Activated naive CD8-positive, alpha-beta T cell (primary cell): ENCODE measurements around the gene SEBOX.
A peak's percentile ranks its signal among the peaks of the same experiment; 100 is the strongest.

ENCODE experiments used
- H3K27ac Mint-ChIP-seq: one replicate; pipeline ENCODE4 v1.8.0; 2021; ENCODE audit warnings: mixed read lengths
- H3K27me3 Mint-ChIP-seq: one replicate; pipeline ENCODE4 v1.8.0; 2021; ENCODE audit warnings: mixed read lengths
- H3K36me3 Mint-ChIP-seq: one replicate; pipeline ENCODE4 v1.8.0; 2021; ENCODE audit warnings: mixed read lengths
- H3K4me1 Mint-ChIP-seq: one replicate; pipeline ENCODE4 v1.8.0; 2021; ENCODE audit warnings: low read depth, mixed read lengths
- H3K4me3 Mint-ChIP-seq: one replicate; pipeline ENCODE4 v1.8.0; 2021; ENCODE audit warnings: mild to moderate bottlenecking, mixed read lengths
- H3K9me3 Mint-ChIP-seq: one replicate; pipeline ENCODE4 v1.8.0; 2021; ENCODE audit warnings: low read depth, mixed read lengths

SEBOX gene

DNA sequence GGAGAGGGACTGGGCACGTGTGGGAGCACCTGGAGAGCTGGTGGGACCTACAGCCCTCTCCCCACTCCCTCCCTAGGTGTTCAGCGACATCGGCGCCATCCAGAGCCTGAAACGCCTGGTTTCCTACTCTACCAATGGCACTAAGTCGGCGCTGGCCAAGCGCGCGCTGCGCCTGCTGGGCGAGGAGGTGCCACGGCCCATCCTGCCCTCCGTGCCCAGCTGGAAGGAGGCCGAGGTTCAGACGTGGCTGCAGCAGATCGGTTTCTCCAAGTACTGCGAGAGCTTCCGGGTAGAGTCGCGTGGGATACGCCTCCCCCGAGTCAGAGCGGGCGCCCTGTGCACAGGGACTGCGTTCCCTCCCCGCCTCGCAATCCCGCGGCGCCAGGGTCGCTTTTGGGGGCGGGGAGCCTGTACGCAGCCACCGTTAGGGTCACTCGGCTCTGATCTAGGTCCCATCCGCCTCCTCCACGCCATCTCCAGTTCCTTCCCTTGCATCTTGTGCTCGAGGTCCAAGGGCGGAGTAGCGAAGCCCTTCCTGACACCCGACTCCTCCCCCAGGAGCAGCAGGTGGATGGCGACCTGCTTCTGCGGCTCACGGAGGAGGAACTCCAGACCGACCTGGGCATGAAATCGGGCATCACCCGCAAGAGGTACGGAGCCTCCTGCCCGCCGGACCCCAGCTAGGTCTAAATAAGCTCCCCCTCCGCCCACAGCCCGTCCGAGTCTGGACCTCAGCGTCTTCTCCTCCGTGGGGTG is 19.5 kb upstream of the SEBOX start:
- Mint-ChIP-seq H3K27ac (peak overlapping the region; percentile 66), H3K27me3 (no peaks in the 10 kb centered on the region), H3K36me3 (peaks cover 3% of the 10 kb centered on the region), H3K4me3 (peak overlapping the region; percentile 92), H3K4me1 (peaks cover 24% of the 10 kb centered on the region), H3K9me3 (no peaks in the 10 kb centered on the region)

DNA sequence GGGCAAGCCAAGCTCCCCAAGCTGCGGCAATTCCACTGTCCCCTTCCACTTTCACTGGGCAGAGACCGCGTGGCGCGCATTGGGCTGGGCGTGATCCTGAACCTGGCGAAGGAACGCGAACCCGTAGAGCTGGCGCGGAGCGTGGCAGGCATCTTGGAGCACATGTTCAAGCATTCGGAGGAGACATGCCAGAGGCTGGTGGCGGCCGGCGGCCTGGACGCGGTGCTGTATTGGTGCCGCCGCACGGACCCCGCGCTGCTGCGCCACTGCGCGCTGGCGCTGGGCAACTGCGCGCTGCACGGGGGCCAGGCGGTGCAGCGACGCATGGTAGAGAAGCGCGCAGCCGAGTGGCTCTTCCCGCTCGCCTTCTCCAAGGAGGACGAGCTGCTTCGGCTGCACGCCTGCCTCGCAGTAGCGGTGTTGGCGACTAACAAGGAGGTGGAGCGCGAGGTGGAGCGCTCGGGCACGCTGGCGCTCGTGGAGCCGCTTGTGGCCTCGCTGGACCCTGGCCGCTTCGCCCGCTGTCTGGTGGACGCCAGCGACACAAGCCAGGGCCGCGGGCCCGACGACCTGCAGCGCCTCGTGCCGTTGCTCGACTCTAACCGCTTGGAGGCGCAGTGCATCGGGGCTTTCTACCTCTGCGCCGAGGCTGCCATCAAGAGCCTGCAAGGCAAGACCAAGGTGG is 16.3 kb upstream of the SEBOX start:
- Mint-ChIP-seq H3K36me3 (peaks cover 3% of the 10 kb centered on the region), H3K4me1 (peaks cover 21% of the 10 kb centered on the region), H3K9me3 (no peaks in the 10 kb centered on the region), H3K4me3 (peak overlapping the region; percentile 52), H3K27ac (peak overlapping the region; percentile 16), H3K27me3 (no peaks in the 10 kb centered on the region)

DNA sequence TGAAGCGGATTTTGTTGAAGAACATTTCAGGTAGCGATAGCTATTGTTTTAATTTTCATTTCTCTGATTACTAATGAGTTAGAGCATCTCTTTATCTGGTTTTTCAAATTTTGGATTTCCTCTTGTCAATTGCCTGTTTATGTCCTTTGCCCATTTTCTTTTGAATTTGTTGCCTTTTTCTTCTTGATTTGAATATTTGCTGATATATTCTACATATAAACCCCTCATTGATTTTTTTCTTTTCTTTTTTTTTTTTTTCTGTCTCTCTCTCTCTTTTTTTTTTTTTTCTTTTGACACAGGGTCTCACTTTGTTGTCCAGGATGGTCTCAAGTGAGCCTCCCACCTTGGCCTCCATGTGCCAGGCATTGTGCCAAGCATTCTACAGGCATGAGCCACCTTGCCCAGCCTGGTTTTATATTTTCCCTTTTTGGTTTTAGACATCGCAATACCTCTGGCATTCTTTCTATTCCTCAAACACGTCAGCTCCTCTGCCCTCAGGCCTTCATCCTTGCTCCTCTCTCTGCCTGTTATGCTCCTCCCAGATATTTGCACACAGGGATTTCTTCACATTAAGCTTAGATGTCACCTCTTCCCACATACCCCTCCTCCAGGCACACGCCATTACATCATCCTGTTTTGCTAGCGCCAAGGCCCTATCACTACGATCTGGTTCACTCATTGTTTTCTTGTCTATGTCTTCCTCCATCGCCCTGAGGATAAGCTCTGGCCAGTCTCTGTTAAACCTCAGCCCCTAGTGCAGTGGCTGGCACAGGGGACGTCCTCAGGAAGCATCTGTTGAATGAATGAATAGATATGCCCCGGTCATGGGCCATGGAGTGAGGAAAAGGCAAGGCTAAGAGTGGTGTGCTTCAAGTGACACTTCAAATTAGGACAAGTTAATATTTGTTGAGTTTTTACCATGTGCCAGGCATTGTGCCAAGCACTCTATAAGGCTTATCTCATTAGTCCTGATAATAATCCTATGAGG is 15.1 kb upstream of the SEBOX start:
- H3K4me3 Mint-ChIP-seq = no peak overlapping the region
- no peaks in the 10 kb centered on the region for H3K9me3 Mint-ChIP-seq
- peaks cover 3% of the 10 kb centered on the region for H3K36me3 Mint-ChIP-seq
- peaks cover 18% of the 10 kb centered on the region for H3K4me1 Mint-ChIP-seq
- H3K27me3 Mint-ChIP-seq = no peaks in the 10 kb centered on the region
- H3K27ac Mint-ChIP-seq = no peak overlapping the region

DNA sequence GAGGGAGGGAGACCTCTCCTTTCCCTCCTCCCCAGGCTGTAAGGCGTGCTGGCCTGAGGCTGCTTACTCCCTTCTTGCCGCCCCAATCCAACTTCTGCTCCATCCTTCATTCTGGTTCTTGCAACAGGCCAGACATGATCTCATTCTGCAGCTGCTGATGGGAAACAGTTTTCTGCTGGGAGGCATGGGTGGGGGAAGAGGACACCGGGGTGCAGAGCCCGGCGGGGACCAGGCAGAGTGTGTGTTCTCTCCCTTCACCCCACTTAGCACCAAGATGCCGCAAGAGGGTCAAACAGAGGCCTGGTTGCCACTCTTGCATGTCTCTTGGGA is 7.9 kb upstream of the SEBOX start:
- Mint-ChIP-seq H3K4me3 (peak overlapping the region; percentile 88), H3K27me3 (no peaks in the 10 kb centered on the region), H3K4me1 (peaks cover 23% of the 10 kb centered on the region), H3K36me3 (peaks cover 7% of the 10 kb centered on the region), H3K9me3 (no peaks in the 10 kb centered on the region), H3K27ac (peak overlapping the region; percentile 64)

DNA sequence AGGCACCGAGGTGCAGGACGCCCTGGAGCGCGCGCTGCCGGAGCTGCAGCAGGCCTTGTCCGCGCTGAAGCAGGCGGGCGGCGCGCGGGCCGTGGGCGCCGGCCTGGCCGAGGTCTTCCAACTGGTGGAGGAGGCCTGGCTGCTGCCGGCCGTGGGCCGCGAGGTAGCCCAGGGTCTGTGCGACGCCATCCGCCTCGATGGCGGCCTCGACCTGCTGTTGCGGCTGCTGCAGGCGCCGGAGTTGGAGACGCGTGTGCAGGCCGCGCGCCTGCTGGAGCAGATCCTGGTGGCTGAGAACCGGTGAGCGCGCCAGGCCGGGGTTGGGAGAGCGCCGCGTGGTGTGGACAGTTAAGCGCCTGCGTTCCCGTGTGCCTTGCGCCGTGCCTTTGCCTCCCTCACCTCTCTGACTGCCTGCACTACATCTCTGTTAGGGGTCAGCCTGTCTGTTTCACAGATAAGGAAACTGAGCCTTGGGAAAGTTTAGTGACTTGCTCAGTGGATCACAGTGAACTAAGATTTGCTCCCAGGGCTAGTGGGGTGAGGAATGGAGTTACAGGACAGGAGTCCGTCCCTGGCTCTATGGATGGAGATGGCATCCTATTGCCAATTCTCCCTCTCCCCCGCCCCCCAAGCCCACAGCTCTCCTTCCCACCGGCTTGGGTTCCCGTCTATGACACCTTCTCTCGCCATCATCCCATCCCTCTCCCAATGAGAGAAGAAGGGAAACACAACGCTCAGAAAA is 7.4 kb upstream of the SEBOX start:
- H3K4me3 Mint-ChIP-seq = peak overlapping the region; percentile 88
- H3K27ac Mint-ChIP-seq = peak overlapping the region; percentile 64
- H3K27me3 Mint-ChIP-seq = no peaks in the 10 kb centered on the region
- peaks cover 7% of the 10 kb centered on the region for H3K36me3 Mint-ChIP-seq
- H3K4me1 Mint-ChIP-seq = peaks cover 23% of the 10 kb centered on the region
- H3K9me3 Mint-ChIP-seq = no peaks in the 10 kb centered on the region

DNA sequence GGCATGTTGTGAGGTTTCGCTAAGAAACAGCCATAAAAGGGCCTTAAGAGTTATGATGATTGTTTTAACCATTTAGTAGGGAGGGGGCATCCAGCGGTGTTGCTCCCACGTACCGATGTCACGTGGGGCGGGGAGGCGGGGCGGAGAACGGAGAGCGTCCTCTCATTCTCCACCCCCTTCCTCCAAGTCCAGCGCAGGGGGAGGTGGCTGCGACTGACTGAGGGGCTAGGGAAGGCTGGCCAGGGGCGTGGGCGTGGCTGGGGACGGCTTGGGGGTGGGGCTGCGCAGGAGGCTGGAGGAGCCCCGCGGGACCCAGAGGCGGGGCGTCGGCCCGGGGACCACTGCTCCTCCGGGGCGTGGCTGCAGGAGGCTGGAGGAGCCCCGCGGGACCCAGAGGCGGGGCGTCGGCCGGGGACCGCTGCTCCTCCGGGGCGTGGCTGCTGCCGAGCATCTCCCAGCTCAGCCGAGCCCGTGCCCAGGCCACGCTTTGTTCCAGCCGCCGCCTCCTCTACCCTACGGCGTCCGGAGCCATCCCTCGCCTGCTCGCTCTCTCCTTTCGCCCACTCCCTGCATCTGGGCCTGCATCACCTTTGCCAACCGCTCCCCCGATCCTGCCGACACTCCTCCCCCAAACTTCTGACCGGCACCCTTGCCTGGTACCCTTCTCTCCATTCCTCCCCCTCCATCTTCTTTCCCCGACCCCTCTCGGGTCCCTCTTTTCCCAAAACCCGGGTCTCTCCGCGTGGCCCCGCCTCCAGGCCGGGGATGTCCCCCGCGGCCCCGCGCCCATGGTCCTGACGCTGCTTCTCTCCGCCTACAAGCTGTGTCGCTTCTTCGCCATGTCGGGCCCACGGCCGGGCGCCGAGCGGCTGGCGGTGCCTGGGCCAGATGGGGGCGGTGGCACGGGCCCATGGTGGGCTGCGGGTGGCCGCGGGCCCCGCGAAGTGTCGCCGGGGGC is 6.5 kb upstream of the SEBOX start, which contains the start of gene SARM1:
Gene SARM1 (plus strand): TSS at position 450 of the 958 bp plus-strand sequence. CDS start 339 bp downstream, at position 789.
- Mint-ChIP-seq H3K4me1 (peaks cover 23% of the 10 kb centered on the region), H3K36me3 (peaks cover 7% of the 10 kb centered on the region), H3K4me3 (peak within 1 kb of the TSS; percentile 95), H3K27ac (peak within 1 kb of the TSS; percentile 92), H3K9me3 (no peaks in the 10 kb centered on the region), H3K27me3 (no peaks in the 10 kb centered on the region)

DNA sequence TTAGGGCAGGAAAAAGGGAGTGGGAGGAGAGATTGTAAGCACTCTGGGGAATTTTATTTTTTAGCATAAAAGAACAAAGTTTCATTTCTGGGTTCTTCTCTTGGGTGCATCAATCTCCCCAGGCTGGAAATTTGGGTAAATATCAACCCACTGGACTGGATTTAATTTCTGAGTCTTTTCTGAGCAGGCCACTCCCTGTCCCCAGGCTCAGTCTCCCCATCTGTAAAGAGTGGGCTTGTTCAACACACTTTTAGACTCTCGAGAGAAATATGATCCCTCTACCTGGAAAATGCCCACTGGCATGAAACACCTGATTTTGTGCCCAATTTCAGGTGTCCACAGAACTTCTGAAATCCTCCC is 5.7 kb upstream of the SEBOX start:
- Mint-ChIP-seq H3K36me3 (peaks cover 7% of the 10 kb centered on the region), H3K27me3 (no peaks in the 10 kb centered on the region), H3K9me3 (no peaks in the 10 kb centered on the region), H3K4me1 (peaks cover 23% of the 10 kb centered on the region), H3K27ac (no peak overlapping the region), H3K4me3 (peak overlapping the region; percentile 95)

DNA sequence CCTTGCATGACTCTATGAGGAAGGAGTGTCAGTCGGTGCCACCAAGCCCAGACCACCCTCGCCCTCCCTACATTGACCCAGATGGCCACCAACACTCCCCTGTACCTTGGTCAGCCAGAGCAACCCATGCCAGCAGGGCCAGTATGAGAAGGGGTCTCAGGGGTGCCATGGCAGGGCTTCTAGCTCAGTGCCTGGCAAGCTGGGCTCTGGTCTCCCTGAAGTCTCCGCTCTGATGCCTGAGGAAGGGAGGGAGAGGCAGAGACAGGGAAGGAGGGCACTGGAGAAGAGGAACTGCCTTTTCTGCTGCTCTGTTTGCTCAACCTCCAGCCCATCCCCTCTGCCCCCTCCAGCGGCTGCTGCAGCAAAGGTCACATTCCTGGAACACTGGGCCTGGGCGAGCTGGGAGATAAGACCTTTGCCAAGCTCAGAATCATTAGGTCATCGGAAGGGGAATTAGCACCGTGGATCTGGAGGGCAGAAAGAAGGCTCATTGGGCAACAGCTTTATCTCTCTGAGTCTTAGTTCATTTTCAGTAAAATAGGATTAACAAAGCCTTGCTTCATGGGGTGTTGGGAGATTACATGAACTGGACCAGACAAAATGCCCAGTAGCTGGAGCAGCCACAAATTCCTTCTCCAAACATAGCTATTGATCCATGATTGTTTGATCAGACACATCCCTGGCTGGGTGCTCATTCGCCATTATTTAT is 5.2 kb upstream of the SEBOX start, which contains the start of gene VTN:
Gene VTN (minus strand): TSS at position 273 of the 709 bp plus-strand sequence. CDS start 104 bp downstream, at position 169.
- Mint-ChIP-seq H3K27me3 (no peaks in the 10 kb centered on the region), H3K27ac (peak within 1 kb of the TSS; percentile 92), H3K9me3 (no peaks in the 10 kb centered on the region), H3K4me3 (peak within 1 kb of the TSS; percentile 95), H3K4me1 (peaks cover 23% of the 10 kb centered on the region), H3K36me3 (peaks cover 7% of the 10 kb centered on the region)

DNA sequence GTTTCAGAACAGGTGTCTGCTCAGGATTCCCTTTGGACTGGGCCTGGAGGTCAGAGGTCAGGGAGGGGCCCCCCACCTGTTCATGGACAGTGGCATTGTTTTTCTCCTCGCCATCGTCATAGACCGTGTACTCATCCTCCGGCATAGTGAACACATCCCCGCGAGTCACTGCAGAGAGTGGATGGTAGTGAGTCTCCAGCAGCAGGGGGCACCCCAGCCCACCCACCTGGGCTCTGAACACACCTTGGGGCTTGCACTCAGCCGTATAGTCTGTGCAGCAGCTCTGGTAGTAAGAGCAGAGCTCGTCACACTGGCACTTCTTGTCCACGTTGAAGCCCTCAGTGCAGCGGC is 4.7 kb upstream of the SEBOX start:
- Mint-ChIP-seq H3K9me3 (no peaks in the 10 kb centered on the region), H3K4me3 (peak overlapping the region; percentile 13), H3K4me1 (peaks cover 21% of the 10 kb centered on the region), H3K27ac (no peak overlapping the region), H3K36me3 (peaks cover 5% of the 10 kb centered on the region), H3K27me3 (no peaks in the 10 kb centered on the region)

DNA sequence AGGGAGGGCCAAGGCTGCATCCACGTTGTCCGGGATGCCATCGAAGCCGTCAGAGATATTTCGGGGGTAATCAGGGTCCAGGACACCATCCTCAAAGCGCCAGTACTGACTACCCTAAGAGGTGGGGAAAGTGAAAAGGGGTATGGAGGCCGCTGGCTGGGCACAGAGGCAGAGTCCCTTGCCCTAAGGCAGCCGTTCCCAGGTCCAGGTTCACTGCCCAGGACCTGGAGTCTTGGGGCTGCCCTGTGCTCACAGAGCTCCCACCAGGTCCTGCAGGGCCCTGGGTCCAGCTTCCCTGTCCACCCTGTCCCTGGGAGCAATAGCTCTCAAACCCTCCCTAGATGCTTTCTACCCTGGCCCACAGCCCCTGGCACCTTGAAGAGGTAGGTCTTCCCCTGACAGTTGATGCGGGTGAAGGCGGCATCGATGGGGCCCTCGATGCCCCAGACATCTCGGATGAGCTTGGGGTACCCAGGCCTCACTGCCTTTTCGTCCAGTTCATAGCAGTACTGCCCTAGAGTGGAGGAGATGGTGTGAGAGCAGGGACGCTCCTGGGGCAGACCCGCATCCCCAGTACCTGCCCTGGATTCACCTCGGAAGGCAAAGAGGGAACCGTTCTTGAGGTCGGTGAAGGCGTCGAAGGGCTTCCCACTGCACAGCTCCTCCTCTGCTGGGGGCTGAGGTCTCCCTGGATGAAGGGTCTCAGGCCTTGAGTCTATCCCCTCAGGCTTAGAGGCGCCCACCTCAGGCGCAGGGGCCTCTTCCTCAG is 4.1 kb upstream of the SEBOX start:
- peaks cover 5% of the 10 kb centered on the region for H3K36me3 Mint-ChIP-seq
- no peaks in the 10 kb centered on the region for H3K27me3 Mint-ChIP-seq
- peaks cover 21% of the 10 kb centered on the region for H3K4me1 Mint-ChIP-seq
- H3K4me3 Mint-ChIP-seq = no peak overlapping the region
- no peak overlapping the region for H3K27ac Mint-ChIP-seq
- no peaks in the 10 kb centered on the region for H3K9me3 Mint-ChIP-seq

DNA sequence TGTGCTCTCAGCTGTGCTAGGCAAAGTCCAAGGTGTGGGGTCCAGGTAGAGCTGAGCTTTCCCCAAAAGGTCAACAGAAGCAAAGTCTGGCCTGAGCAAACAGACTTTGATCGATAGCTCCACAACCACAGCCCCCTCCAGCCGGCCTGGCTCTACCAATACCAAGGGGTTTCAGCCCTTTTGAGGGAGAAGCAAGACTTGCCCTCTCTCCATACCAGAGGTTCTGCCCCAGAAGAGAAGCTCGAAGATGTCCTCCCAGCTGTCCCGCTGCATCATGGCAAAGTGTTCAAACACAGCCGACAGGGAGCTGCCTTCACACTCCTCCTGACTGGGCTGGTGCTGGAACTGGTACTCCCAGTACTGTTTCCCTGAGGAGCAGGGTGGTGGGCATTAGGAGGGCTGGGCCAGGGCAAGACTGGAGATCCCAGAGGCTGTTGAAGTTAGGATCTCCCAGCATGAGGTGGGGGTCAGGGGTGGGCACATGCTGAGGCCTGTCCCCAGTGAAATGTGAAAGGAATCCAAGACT is 3.4 kb upstream of the SEBOX start:
- no peak overlapping the region for H3K27ac Mint-ChIP-seq
- H3K27me3 Mint-ChIP-seq = no peaks in the 10 kb centered on the region
- peaks cover under 1% of the 10 kb centered on the region for H3K36me3 Mint-ChIP-seq
- peaks cover 17% of the 10 kb centered on the region for H3K4me1 Mint-ChIP-seq
- H3K9me3 Mint-ChIP-seq = no peaks in the 10 kb centered on the region
- no peak overlapping the region for H3K4me3 Mint-ChIP-seq

DNA sequence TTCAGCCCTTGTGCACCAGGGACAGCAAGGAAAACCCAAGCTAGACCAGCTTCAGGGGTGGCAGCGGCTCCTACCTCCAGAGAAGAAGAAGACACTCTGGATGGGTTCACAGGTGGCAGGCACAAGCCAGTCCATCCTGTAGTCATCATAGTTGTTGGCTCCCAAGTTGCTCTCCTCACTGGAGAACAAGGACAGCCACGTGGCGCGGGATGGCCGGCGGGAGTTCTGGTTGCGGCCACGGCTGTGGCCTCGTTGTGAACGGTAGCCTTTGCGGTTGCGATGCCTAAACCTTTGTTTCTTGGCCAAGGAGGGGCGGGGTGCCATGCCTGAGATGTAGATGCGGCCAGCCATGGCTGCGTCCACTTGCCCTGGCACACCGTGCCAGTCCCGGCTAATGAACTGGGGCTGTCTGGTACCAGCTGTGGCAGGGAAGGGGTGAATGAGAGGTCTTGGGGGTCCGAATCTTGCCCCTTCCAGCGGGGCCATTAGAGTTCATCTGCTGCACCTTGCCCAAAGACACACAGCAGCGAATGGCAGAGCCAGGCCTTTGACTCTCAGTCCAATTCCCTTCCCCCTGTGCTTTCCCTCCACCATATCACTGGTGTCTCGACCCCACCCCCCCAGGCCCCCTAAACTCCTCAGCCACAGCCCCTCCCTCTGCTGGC is 2.8 kb upstream of the SEBOX start:
- Mint-ChIP-seq H3K36me3 (no peaks in the 10 kb centered on the region), H3K27me3 (no peaks in the 10 kb centered on the region), H3K4me3 (no peak overlapping the region), H3K27ac (no peak overlapping the region), H3K4me1 (peaks cover 11% of the 10 kb centered on the region), H3K9me3 (no peaks in the 10 kb centered on the region)
